ENCODE measurements around the gene DLGAP1. TPM values are rescaled to one million over a fixed set of nuclear protein-coding genes. Genes with fewer than 3 reads are reported as not detected.

DLGAP1 gene
- total and polyA plus RNA-seq, 2 of the 13 experiments (the other 11 are each of a cell fraction or from before 2014, with no cell fraction given) = 0.01 TPM; not detected in 1

- Histone ChIP-seq H3K4me2 (ENCODE audit: low read depth, low read length) (no peak overlapping the region), H3K27me3 (ENCODE audit: control insufficient read depth in 1 of 2, insufficient read depth in 2 of 2, low read length in 2 of 2) (peaks cover 0 to 6% of the 10 kb centered on the region in 2 experiments; a peak in 1 of 5 replicates), H3K4me1 (ENCODE audit: insufficient read depth, low read length) (no peaks in the 10 kb centered on the region), H3K36me3 (replicated peaks in 1 of 2; ENCODE audit: control insufficient read depth in 1 of 2, insufficient read depth in 2 of 2, low read length in 2 of 2) (no peaks in the 10 kb centered on the region), H3K9me3 (ENCODE audit: low read length) (no peaks in the 10 kb centered on the region), H3K4me3 (replicated peaks in 1 of 3; ENCODE audit: insufficient read depth in 1 of 3, low read depth in 2 of 3, low read length in 3 of 3) (no peak overlapping the region), H3K27ac (ENCODE audit: extremely low read length, insufficient read depth, low read length) (no peak overlapping the region), H3K9ac (ENCODE audit: insufficient read depth, low read depth, low read length) (no peak overlapping the region), H2AFZ (ENCODE audit: low read length) (no peak overlapping the region), H3K79me2 (ENCODE audit: insufficient read depth, low read length) (no peaks in the 10 kb centered on the region), H4K20me1 (ENCODE audit: insufficient read depth, low read length) (no peaks in the 10 kb centered on the region)
- ATAC-seq (peak; percentile 35; the same call in 1 of the 3 replicates), DNase-seq (ENCODE audit: low spot score) (peak; percentile 56), FAIRE-seq (no peak)
- POLR2A ChIA-PET = no interaction called here
- intact Hi-C loops (cut with micrococcal nuclease; ENCODE audit: unreplicated experiment) (loop anchor here (1.0 kb wide), 2 partner anchors 224 to 330 kb away; no protein-coding TSS in a partner anchor), in situ Hi-C loops (cut with HindIII; ENCODE audit: extremely low pct_ligation_motif_present, low pct_unique_long_range_greater_than_20kb) (loop anchor here (5.0 kb wide), 1 partner anchor 713 kb away; no protein-coding TSS in a partner anchor)
- BruUV-seq (replicated peaks) = no TSS peak
- WGBS (ENCODE audit: low lambda C conversion rate) = 10% methylated on average over 8 of the region's 8 CpGs
- CTCF ChIA-PET (ENCODE audit: low intra/inter-chr PET ratio, low total read pairs) = interaction anchor here (2.1 kb wide), 1 partner anchor 224 kb away, joined by 12 read pairs; no protein-coding TSS in a partner anchor
- no peak for TF ChIP-seq SIX1 (CRISPR knock-in tag; IDR thresholded peaks at IDR 0.05; ENCODE audit: borderline replicate concordance)
- TF ChIP-seq ZNF468 (CRISPR knock-in tag; IDR thresholded peaks at IDR 0.05) = no peak
- no peak for TF ChIP-seq ZNF12 (CRISPR knock-in tag; IDR thresholded peaks at IDR 0.05)
- TF ChIP-seq AHR (CRISPR knock-in tag; IDR thresholded peaks at IDR 0.05) = no peak
- no peak for TF ChIP-seq PLSCR1 (CRISPR knock-in tag; IDR thresholded peaks at IDR 0.05; ENCODE audit: borderline replicate concordance)
- TF ChIP-seq ZNF17 (CRISPR knock-in tag; IDR thresholded peaks at IDR 0.05) = no peak
- no peak for TF ChIP-seq NFATC3 (CRISPR knock-in tag; IDR thresholded peaks at IDR 0.05)
- TF ChIP-seq ZFYVE20 (CRISPR knock-in tag; IDR thresholded peaks at IDR 0.05; ENCODE audit: borderline replicate concordance, low read depth) = no peak
- no peak for TF ChIP-seq ZKSCAN1 (IDR thresholded peaks at IDR 0.05; ENCODE audit: low read length)
- TF ChIP-seq CTCF (CRISPR knock-in tag; IDR thresholded peaks at IDR 0.05) = peak; percentile 67
- TF ChIP-seq TBL1XR1 (IDR thresholded peaks at IDR 0.05; ENCODE audit: borderline replicate concordance, low read length, partially characterized antibody) = no peak
- no peak for TF ChIP-seq RBM39 (IDR thresholded peaks at IDR 0.05; ENCODE audit: low read depth, low read length, poor library complexity, severe bottlenecking)
- TF ChIP-seq ZNF614 (CRISPR knock-in tag; IDR thresholded peaks at IDR 0.05; ENCODE audit: borderline replicate concordance) = no peak
- peak; percentile 12; the same call in 1 of the 2 replicates for TF ChIP-seq TFAP4 (IDR thresholded peaks at IDR 0.05; ENCODE audit: borderline replicate concordance, low read depth)
- TF ChIP-seq SNRNP70 (IDR thresholded peaks at IDR 0.05; ENCODE audit: low read depth, low read length) = no peak
- TF ChIP-seq SSRP1 (CRISPR knock-in tag; IDR thresholded peaks at IDR 0.05) = no peak
- TF ChIP-seq TEAD2 (CRISPR knock-in tag; IDR thresholded peaks at IDR 0.05) = no peak
- no peak for TF ChIP-seq POLR2AphosphoS5 (IDR thresholded peaks at IDR 0.05; ENCODE audit: low read depth, low read length)
- no peak for TF ChIP-seq NR2C2 (CRISPR knock-in tag; IDR thresholded peaks at IDR 0.05; ENCODE audit: borderline replicate concordance)
- TF ChIP-seq ZNF572 (CRISPR knock-in tag; IDR thresholded peaks at IDR 0.05) = no peak
- no peak for TF ChIP-seq ZNF775 (CRISPR knock-in tag; IDR thresholded peaks at IDR 0.05; ENCODE audit: borderline replicate concordance)
- no peak for TF ChIP-seq ZNF136 (CRISPR knock-in tag; IDR thresholded peaks at IDR 0.05; ENCODE audit: low read depth)
Observed at GRCh38 chr18:3995476-3996102, 459.5 kb downstream of the DLGAP1 start.

Data from HepG2 (cell line).